ENCODE data around the gene RAB30.
"Not testable (repeated sequence)": the region's sequence is repeated elsewhere in the genome, so short reads cannot be mapped to it uniquely, and the experiment has no call there.

DNA sequence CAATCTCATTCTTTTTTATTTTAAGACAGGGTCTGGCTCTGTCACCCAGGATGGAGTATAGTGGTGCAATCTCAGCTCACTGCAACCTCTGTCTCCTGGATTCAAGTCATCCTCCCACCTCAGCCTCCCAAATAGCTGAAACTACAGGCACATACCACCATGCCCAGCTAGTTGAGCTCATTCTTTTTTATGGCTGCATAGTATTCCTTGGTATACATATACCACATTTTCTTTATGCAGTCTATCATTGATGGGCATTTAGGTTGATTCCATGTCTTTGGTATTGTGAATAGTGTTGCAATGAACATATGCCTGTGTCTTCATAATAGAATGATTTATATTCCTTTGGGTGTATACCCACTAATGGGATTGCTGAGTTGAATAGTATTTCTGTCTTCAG is 109.7 kb downstream of the RAB30 start:
- TF ChIP-seq, protein P1, sequence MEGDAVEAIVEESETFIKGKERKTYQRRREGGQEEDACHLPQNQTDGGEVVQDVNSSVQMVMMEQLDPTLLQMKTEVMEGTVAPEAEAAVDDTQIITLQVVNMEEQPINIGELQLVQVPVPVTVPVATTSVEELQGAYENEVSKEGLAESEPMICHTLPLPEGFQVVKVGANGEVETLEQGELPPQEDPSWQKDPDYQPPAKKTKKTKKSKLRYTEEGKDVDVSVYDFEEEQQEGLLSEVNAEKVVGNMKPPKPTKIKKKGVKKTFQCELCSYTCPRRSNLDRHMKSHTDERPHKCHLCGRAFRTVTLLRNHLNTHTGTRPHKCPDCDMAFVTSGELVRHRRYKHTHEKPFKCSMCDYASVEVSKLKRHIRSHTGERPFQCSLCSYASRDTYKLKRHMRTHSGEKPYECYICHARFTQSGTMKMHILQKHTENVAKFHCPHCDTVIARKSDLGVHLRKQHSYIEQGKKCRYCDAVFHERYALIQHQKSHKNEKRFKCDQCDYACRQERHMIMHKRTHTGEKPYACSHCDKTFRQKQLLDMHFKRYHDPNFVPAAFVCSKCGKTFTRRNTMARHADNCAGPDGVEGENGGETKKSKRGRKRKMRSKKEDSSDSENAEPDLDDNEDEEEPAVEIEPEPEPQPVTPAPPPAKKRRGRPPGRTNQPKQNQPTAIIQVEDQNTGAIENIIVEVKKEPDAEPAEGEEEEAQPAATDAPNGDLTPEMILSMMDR (IDR thresholded peaks at IDR 0.05), result not testable (repeated sequence)
- not testable (repeated sequence) for TF ChIP-seq POLR2A (IDR thresholded peaks at IDR 0.05)
